ENCODE data around the gene SCAI.
"Not testable (repeated sequence)": the region's sequence is repeated elsewhere in the genome, so short reads cannot be mapped to it uniquely, and the experiment has no call there.

DNA sequence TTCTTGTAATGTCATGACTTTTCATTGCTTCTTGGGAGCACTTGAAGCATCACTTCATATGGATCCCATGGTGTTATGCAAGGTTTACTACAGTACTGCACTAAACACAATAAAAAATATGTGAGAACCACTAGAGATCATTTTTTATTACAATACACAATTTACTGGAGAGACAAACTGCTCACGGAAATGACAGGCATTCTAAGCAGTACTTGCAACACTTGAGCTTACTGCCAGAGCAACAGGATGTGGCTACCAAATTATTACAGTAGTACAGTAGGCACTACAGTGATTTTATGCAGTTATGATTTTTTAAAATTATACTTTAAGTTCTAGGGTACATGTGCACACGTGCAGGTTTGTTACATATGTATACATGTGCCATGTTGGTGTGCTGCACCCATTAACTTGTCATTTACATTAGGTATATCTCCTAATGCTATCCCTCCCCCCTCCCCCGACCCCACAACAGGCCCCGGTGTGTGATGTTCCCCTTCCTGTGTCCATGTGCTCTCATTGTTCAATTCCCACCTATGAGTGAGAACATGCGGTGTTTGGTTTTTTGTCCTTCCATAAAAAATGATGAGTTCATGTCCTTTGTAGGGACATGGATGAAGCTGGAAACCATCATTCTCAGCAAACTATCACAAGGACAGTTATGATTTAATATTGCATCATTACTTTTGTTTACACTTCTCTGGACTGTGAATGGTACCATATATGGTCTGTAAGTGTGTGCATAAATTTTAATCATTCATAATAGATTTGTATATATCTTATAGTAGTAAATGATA is 177.4 kb downstream of the SCAI start:
- not testable (repeated sequence) for TF ChIP-seq EZH2phosphoT487 (IDR thresholded peaks at IDR 0.05; ENCODE audit: borderline replicate concordance, low read length)
- TF ChIP-seq, protein P1, sequence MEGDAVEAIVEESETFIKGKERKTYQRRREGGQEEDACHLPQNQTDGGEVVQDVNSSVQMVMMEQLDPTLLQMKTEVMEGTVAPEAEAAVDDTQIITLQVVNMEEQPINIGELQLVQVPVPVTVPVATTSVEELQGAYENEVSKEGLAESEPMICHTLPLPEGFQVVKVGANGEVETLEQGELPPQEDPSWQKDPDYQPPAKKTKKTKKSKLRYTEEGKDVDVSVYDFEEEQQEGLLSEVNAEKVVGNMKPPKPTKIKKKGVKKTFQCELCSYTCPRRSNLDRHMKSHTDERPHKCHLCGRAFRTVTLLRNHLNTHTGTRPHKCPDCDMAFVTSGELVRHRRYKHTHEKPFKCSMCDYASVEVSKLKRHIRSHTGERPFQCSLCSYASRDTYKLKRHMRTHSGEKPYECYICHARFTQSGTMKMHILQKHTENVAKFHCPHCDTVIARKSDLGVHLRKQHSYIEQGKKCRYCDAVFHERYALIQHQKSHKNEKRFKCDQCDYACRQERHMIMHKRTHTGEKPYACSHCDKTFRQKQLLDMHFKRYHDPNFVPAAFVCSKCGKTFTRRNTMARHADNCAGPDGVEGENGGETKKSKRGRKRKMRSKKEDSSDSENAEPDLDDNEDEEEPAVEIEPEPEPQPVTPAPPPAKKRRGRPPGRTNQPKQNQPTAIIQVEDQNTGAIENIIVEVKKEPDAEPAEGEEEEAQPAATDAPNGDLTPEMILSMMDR (IDR thresholded peaks at IDR 0.05; ENCODE audit: low read depth, low read length, poor library complexity, severe bottlenecking) = not testable (repeated sequence)
